HG02884 (cell line): ENCODE measurements around the gene GPR179.

ENCODE experiments used
- ATAC-seq: cut with Tn5 transposase; IDR thresholded peaks from one replicate; pipeline ENCODE4 v1.9.1; 2021; ENCODE audit warnings: mild to moderate bottlenecking, moderate library complexity; ENCODE audit not compliant: unreplicated experiment

GPR179 gene

GRCh38 chr17:38349097-38349730 is 5.5 kb upstream of the GPR179 start:
- ATAC-seq = no peak

- no peak for ATAC-seq
Observed at GRCh38 chr17:38345743-38346142, 2.0 kb upstream of the GPR179 start.

GRCh38 chr17:38344420-38344745 is 627 bp upstream of the GPR179 start:
- ATAC-seq = no peak

- no peak for ATAC-seq
Observed at GRCh38 chr17:38342886-38343607, 709 bp downstream of the GPR179 start.

- no peak for ATAC-seq
Observed at GRCh38 chr17:38341035-38341721, 2.6 kb downstream of the GPR179 start.

GRCh38 chr17:38339891-38340290 is 3.9 kb downstream of the GPR179 start:
- ATAC-seq = no peak

GRCh38 chr17:38338535-38338934 is 5.2 kb downstream of the GPR179 start:
- no peak for ATAC-seq

- no peak for ATAC-seq
Observed at GRCh38 chr17:38338053-38338452, 5.7 kb downstream of the GPR179 start.

GRCh38 chr17:38336838-38337237 is 6.9 kb downstream of the GPR179 start:
- ATAC-seq = no peak

- no peak for ATAC-seq
Observed at GRCh38 chr17:38334480-38335364, 9.0 kb downstream of the GPR179 start.

GRCh38 chr17:38333635-38334295 is 10.0 kb downstream of the GPR179 start:
- no peak for ATAC-seq

GRCh38 chr17:38332735-38333134 is 11.0 kb downstream of the GPR179 start:
- no peak for ATAC-seq

GRCh38 chr17:38330941-38331411 is 12.8 kb downstream of the GPR179 start:
- no peak for ATAC-seq

GRCh38 chr17:38329808-38330730 is 13.7 kb downstream of the GPR179 start:
- ATAC-seq = no peak

- ATAC-seq = no peak
Observed at GRCh38 chr17:38329284-38329683, 14.5 kb downstream of the GPR179 start.

- ATAC-seq = no peak
Observed at GRCh38 chr17:38328620-38329019, 15.1 kb downstream of the GPR179 start.

GRCh38 chr17:38327936-38328335 is 15.8 kb downstream of the GPR179 start:
- ATAC-seq = no peak

- no peak for ATAC-seq
Observed at GRCh38 chr17:38326996-38327792, 16.6 kb downstream of the GPR179 start.
